SK-N-SH (cell line): ENCODE results near the gene MTHFD2L. TPM values are rescaled to one million over a fixed set of nuclear protein-coding genes. Genes with fewer than 3 reads are reported as not detected.

Experiments
- CTCF ChIA-PET: fragments of 300-600, 350-600 bp; formaldehyde crosslinking; extraction: SDS; loops from one replicate; lab custom pipeline; 2021; lab: Yijun Ruan, JAX
- POLR2A ChIA-PET: fragments of 350-600 bp; sonication (Branson Sonifier 250); formaldehyde crosslinking; extraction: SDS; loops from one replicate; lab custom pipeline; 2020; ENCODE audit warnings: antibody characterized with exemption, inconsistent platforms; lab: Yijun Ruan, JAX
- DNase-seq: peaks from one replicate; pipeline ENCODE4 v3.0.0; 2012
- H2AFZ ChIP-seq: fragments of 200-600 bp; sonication (generic); 2 replicates; pipeline ENCODE4 v1.8.1; 2016; ENCODE audit warnings: antibody characterized with exemption, mild to moderate bottlenecking, low read depth
- H3F3A ChIP-seq: fragments of 200-600 bp; sonication (generic); replicated peaks from 2 replicates; pipeline ENCODE3; 2016; ENCODE audit warnings: antibody characterized with exemption, mild to moderate bottlenecking; ENCODE audit not compliant: insufficient read depth
- H3K27ac ChIP-seq, 2 experiments: fragments of 200-500 bp in 1 of 2; fragments of 200-600 bp in 1 of 2; sonication (Bioruptor generic) in 1 of 2; sonication (generic), shearing (Covaris generic) in 1 of 2; 2 replicates each; pipeline versions ENCODE4 v1.5.1 to v1.6.1; 2014 to 2016; ENCODE audit warnings: low read depth in 2 of 2, inconsistent platforms in 1 of 2, low read length in 1 of 2, mild to moderate bottlenecking in 1 of 2, mixed read lengths in 1 of 2
- H3K27me3 ChIP-seq: fragments of 200-600 bp; sonication (generic), shearing (Covaris generic); 2 replicates; pipeline ENCODE4 v1.6.1; 2016; ENCODE audit warnings: mixed run types; ENCODE audit not compliant: insufficient read depth
- H3K36me3 ChIP-seq, 2 experiments: fragments of 200-500 bp in 1 of 2; fragments of 200-600 bp in 1 of 2; sonication (Bioruptor generic) in 1 of 2; sonication (generic) in 1 of 2; replicated peaks in 1 of 2; 2 replicates each; pipeline versions ENCODE3 to v1.5.1; 2014 to 2016; ENCODE audit warnings: low read length in 1 of 2, mild to moderate bottlenecking in 1 of 2; ENCODE audit not compliant: insufficient read depth in 2 of 2, control insufficient read depth in 1 of 2
- H3K4me1 ChIP-seq, 2 experiments: fragments of 200-500 bp in 1 of 2; fragments of 200-600 bp in 1 of 2; sonication (Bioruptor generic) in 1 of 2; sonication (generic), shearing (Covaris generic) in 1 of 2; 2 replicates each; pipeline versions ENCODE4 v1.5.1 to v1.6.1; 2014 to 2016; ENCODE audit warnings: low read depth in 1 of 2, low read length in 1 of 2, mixed run types in 1 of 2; ENCODE audit not compliant: insufficient read depth in 2 of 2, control insufficient read depth in 1 of 2
- H3K4me2 ChIP-seq: fragments of 200-600 bp; sonication (generic), shearing (Covaris generic); 2 replicates; pipeline ENCODE4 v1.6.1; 2017; ENCODE audit warnings: mixed run types
- H3K4me3 ChIP-seq, 2 experiments: fragments of 200-500 bp in 1 of 2; fragments of 200-600 bp in 1 of 2; sonication (Bioruptor generic) in 1 of 2; sonication (generic), shearing (Covaris generic) in 1 of 2; 2 replicates each; pipeline versions ENCODE4 v1.5.1 to v1.8.1; 2014 to 2016; ENCODE audit warnings: low read depth in 2 of 2, inconsistent platforms in 1 of 2, low read length in 1 of 2, mild to moderate bottlenecking in 1 of 2, mixed read lengths in 1 of 2, moderate library complexity in 1 of 2
- H3K79me2 ChIP-seq: fragments of 200-600 bp; sonication (generic); 2 replicates; pipeline ENCODE4 v1.8.1; 2017; ENCODE audit warnings: mild to moderate bottlenecking; ENCODE audit not compliant: insufficient read depth
- H3K9ac ChIP-seq: fragments of 200-600 bp; sonication (generic); 2 replicates; pipeline ENCODE4 v1.6.1; 2017; ENCODE audit warnings: mixed run types
- H3K9me2 ChIP-seq: fragments of 200-600 bp; sonication (generic); 2 replicates; pipeline ENCODE4 v1.6.1; 2017; ENCODE audit warnings: mixed run types
- H3K9me3 ChIP-seq: fragments of 200-600 bp; sonication (generic); 2 replicates; pipeline ENCODE4 v1.6.1; 2017; ENCODE audit warnings: mixed run types, mild to moderate bottlenecking, moderate library complexity
- H4K20me1 ChIP-seq: fragments of 200-600 bp; sonication (generic); 2 replicates; pipeline ENCODE4 v1.6.1; 2017; ENCODE audit warnings: mild to moderate bottlenecking, mixed run types; ENCODE audit not compliant: insufficient read depth
- CHD2 ChIP-seq: fragments of 150-350 bp; IDR thresholded peaks from 2 replicates; pipeline ENCODE4 v1.6.1; 2018; ENCODE audit warnings: low read length; ENCODE audit not compliant: partially characterized antibody
- ELF1 ChIP-seq: IDR thresholded peaks from 2 replicates; pipeline ENCODE4 v1.4.0; 2012
- EP300 ChIP-seq, 2 experiments: IDR thresholded peaks; 2 replicates each; pipeline versions ENCODE4 v1.4.0 to v1.6.1; 2012; ENCODE audit warnings: borderline replicate concordance in 1 of 2, low read depth in 1 of 2, low read length in 1 of 2
- FOXJ3 ChIP-seq: sonication (generic); formaldehyde crosslinking; IDR thresholded peaks from 2 replicates; pipeline ENCODE4 v1.5.1; 2020; ENCODE audit warnings: mild to moderate bottlenecking, missing genetic modification reagents
- GABPA ChIP-seq: IDR thresholded peaks from 2 replicates; pipeline ENCODE4 v1.4.0; 2012; ENCODE audit warnings: low read depth, mild to moderate bottlenecking
- GATA2 ChIP-seq: sonication (generic); formaldehyde crosslinking; IDR thresholded peaks from 2 replicates; pipeline ENCODE4 v1.5.0; 2020; ENCODE audit warnings: mild to moderate bottlenecking, missing genetic modification reagents
- IRF3 ChIP-seq: fragments of 150-350 bp; IDR thresholded peaks from 2 replicates; pipeline ENCODE4 v1.6.1; 2016; ENCODE audit warnings: mild to moderate bottlenecking, low read depth, low read length
- JUND ChIP-seq: IDR thresholded peaks from 2 replicates; pipeline ENCODE4 v1.4.0; 2012
- NRF1 ChIP-seq: IDR thresholded peaks from 2 replicates; pipeline ENCODE4 v1.6.1; 2012; ENCODE audit warnings: low read depth, mild to moderate bottlenecking, low read length
- RAD21 ChIP-seq: IDR thresholded peaks from 2 replicates; pipeline ENCODE4 v1.6.1; 2012; ENCODE audit warnings: mild to moderate bottlenecking, low read length
- RCOR1 ChIP-seq: fragments of 150-350 bp; IDR thresholded peaks from 2 replicates; pipeline ENCODE4 v1.6.1; 2017; ENCODE audit warnings: antibody characterized with exemption, low read length
- RXRA ChIP-seq: IDR thresholded peaks from 2 replicates; pipeline ENCODE4 v1.4.0; 2012; ENCODE audit warnings: low read depth, mild to moderate bottlenecking, borderline replicate concordance
- TCF12 ChIP-seq: IDR thresholded peaks from 2 replicates; pipeline ENCODE4 v1.4.0; 2012
- TEAD4 ChIP-seq: IDR thresholded peaks from 2 replicates; pipeline ENCODE4 v1.4.0; 2012; ENCODE audit warnings: mild to moderate bottlenecking, borderline replicate concordance; ENCODE audit not compliant: insufficient read depth
- USF1 ChIP-seq: IDR thresholded peaks from 2 replicates; pipeline ENCODE4 v1.4.0; 2012; ENCODE audit warnings: low read depth, borderline replicate concordance
- USF2 ChIP-seq: fragments of 150-350 bp; IDR thresholded peaks from 2 replicates; pipeline ENCODE4 v1.6.1; 2017; ENCODE audit warnings: antibody characterized with exemption, low read length, low read depth, borderline replicate concordance
- WGBS: methylation state at CpG from one replicate; pipeline ENCODE4 v1.1.6; 2017; ENCODE audit warnings: low lambda C conversion rate; 5-methylcytosine and 5-hydroxymethylcytosine counted together
- polyA plus RNA-seq, 3 experiments: library from polyadenylated mRNA; depleted of rRNA; stranded (reverse); fragments of >200 nt; gene quantifications; 2 replicates each; pipeline ENCODE4 v1.2.3, GENCODE V29; 2012
- TF ChIP-seq, protein P1 (sequence below): IDR thresholded peaks from 2 replicates; pipeline ENCODE4; 2012
- TF ChIP-seq, protein P2 (sequence below): IDR thresholded peaks from 2 replicates; pipeline ENCODE4 v1.4.0; 2012; ENCODE audit warnings: low read depth
- TF ChIP-seq, protein P3 (sequence below): fragments of 200-600 bp; sonication (generic); IDR thresholded peaks from 2 replicates; pipeline ENCODE4 v1.6.1; 2017; ENCODE audit warnings: antibody characterized with exemption, mild to moderate bottlenecking, moderate library complexity

MTHFD2L gene
- polyA plus RNA-seq, 1 of the 3 experiments (the other 2 are of a cell fraction) = 4.8 TPM

DNA sequence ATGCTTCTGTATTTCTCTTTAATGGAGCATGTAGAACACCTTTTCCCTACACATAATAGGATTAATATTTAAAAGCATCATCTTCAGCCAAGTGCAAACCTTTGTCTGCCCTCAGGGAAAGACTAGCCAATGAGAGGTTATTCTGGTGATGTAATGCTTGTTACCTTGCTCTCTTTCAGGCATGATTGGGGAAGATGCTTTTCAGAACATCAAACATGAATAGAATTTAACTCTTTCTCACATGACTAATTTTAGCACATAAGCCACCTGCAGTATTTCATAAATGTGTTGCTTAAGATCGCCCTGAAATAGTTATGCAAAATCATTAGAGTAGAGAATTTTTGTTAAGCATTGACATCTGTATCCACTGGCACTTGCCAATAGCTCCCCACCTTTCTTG lies 139.6 kb downstream of the MTHFD2L start:
- H3K9ac ChIP-seq = no peak overlapping the region
- no peaks in the 10 kb centered on the region for H3F3A ChIP-seq
- CTCF ChIA-PET = interaction anchor here (1.0 kb wide), 1 partner anchor 15 kb away, joined by 5 read pairs; no protein-coding TSS in a partner anchor
- H3K27ac ChIP-seq = no peak overlapping the region
- TF ChIP-seq, protein P1, sequence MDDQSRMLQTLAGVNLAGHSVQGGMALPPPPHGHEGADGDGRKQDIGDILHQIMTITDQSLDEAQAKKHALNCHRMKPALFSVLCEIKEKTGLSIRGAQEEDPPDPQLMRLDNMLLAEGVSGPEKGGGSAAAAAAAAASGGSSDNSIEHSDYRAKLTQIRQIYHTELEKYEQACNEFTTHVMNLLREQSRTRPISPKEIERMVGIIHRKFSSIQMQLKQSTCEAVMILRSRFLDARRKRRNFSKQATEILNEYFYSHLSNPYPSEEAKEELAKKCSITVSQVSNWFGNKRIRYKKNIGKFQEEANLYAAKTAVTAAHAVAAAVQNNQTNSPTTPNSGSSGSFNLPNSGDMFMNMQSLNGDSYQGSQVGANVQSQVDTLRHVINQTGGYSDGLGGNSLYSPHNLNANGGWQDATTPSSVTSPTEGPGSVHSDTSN = no peak
- TF ChIP-seq USF1 (no peak), RCOR1 (no peak), IRF3 (no peak), GABPA (no peak), CHD2 (no peak), RXRA (no peak), ELF1 (no peak), USF2 (no peak), NRF1 (no peak), TEAD4 (no peak), JUND (no peak), GATA2 (no peak), RAD21 (no peak), TCF12 (no peak), EP300 (IDR thresholded peaks at IDR 0.05; ENCODE audit: borderline replicate concordance in 1 of 2, low read depth in 1 of 2, low read length in 1 of 2) (no peak), FOXJ3 (CRISPR knock-in tag) (no peak)
- TF ChIP-seq, protein P2, sequence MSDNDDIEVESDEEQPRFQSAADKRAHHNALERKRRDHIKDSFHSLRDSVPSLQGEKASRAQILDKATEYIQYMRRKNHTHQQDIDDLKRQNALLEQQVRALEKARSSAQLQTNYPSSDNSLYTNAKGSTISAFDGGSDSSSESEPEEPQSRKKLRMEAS = no peak
- TF ChIP-seq, protein P3, sequence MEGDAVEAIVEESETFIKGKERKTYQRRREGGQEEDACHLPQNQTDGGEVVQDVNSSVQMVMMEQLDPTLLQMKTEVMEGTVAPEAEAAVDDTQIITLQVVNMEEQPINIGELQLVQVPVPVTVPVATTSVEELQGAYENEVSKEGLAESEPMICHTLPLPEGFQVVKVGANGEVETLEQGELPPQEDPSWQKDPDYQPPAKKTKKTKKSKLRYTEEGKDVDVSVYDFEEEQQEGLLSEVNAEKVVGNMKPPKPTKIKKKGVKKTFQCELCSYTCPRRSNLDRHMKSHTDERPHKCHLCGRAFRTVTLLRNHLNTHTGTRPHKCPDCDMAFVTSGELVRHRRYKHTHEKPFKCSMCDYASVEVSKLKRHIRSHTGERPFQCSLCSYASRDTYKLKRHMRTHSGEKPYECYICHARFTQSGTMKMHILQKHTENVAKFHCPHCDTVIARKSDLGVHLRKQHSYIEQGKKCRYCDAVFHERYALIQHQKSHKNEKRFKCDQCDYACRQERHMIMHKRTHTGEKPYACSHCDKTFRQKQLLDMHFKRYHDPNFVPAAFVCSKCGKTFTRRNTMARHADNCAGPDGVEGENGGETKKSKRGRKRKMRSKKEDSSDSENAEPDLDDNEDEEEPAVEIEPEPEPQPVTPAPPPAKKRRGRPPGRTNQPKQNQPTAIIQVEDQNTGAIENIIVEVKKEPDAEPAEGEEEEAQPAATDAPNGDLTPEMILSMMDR = no peak
- no peaks in the 10 kb centered on the region for H3K36me3 ChIP-seq
- POLR2A ChIA-PET = no interaction called here
- no peaks in the 10 kb centered on the region for H3K79me2 ChIP-seq
- no peaks in the 10 kb centered on the region for H3K27me3 ChIP-seq
- H3K9me3 ChIP-seq = no peaks in the 10 kb centered on the region
- DNase-seq = no peak
- no peaks in the 10 kb centered on the region for H3K9me2 ChIP-seq
- H3K4me3 ChIP-seq = no peak overlapping the region
- H2AFZ ChIP-seq = no peak overlapping the region
- no peak overlapping the region for H3K4me2 ChIP-seq
- 43% methylated on average over 1 of the region's 1 CpG for WGBS
- no peaks in the 10 kb centered on the region for H4K20me1 ChIP-seq
- H3K4me1 ChIP-seq = no peaks in the 10 kb centered on the region
